MM.1S (cell line): ENCODE results near the gene CHD9NB.

Experiments used
- DNase-seq: peaks from one replicate; pipeline ENCODE4 v3.0.0-alpha.2; 2015
- H2AFZ ChIP-seq: fragments of 300-600 bp; sonication (generic); 2 replicates; pipeline ENCODE4 v1.6.0; 2016; ENCODE audit warnings: antibody characterized with exemption, low read length
- H3F3A ChIP-seq: fragments of 300-600 bp; sonication (generic); 2 replicates; pipeline ENCODE4 v1.6.1; 2016; ENCODE audit warnings: mild to moderate bottlenecking, antibody characterized with exemption, low read length, moderate library complexity, mixed read lengths; ENCODE audit not compliant: insufficient read depth
- H3K27ac ChIP-seq: fragments of 300-600 bp; sonication (generic); 2 replicates; pipeline ENCODE4 v1.5.1; 2016; ENCODE audit warnings: mild to moderate bottlenecking, low read length
- H3K27me3 ChIP-seq: fragments of 300-600 bp; sonication (generic); replicated peaks from 2 replicates; pipeline ENCODE4 v1.6.0; 2016; ENCODE audit warnings: low read length; ENCODE audit not compliant: insufficient read depth
- H3K36me3 ChIP-seq: fragments of 300-600 bp; sonication (generic); replicated peaks from 2 replicates; pipeline ENCODE4 v1.6.1; 2016; ENCODE audit warnings: mild to moderate bottlenecking, low read length, mixed read lengths; ENCODE audit not compliant: insufficient read depth
- H3K4me1 ChIP-seq: fragments of 300-600 bp; sonication (generic); 2 replicates; pipeline ENCODE4 v1.6.1; 2016; ENCODE audit warnings: low read length, mixed read lengths
- H3K4me2 ChIP-seq: fragments of 300-600 bp; sonication (generic); 2 replicates; pipeline ENCODE4 v1.6.0; 2016; ENCODE audit warnings: low read depth, low read length
- H3K4me3 ChIP-seq: fragments of 300-600 bp; sonication (generic); 2 replicates; pipeline ENCODE4 v1.5.1; 2016; ENCODE audit warnings: low read length, mixed read lengths
- H3K79me2 ChIP-seq: fragments of 300-600 bp; sonication (generic); 2 replicates; pipeline ENCODE4 v1.6.1; 2016; ENCODE audit warnings: mixed run types, low read length, mixed read lengths
- H3K9ac ChIP-seq: fragments of 300-600 bp; sonication (generic); 2 replicates; pipeline ENCODE4 v1.6.1; 2016; ENCODE audit warnings: low read length, mixed read lengths
- H3K9me2 ChIP-seq: fragments of 300-600 bp; sonication (generic); replicated peaks from 2 replicates; pipeline ENCODE4 v1.6.1; 2016; ENCODE audit warnings: mild to moderate bottlenecking, low read length, mixed read lengths; ENCODE audit not compliant: insufficient read depth
- H3K9me3 ChIP-seq: fragments of 300-600 bp; sonication (generic); replicated peaks from 2 replicates; pipeline ENCODE4 v1.6.1; 2016; ENCODE audit warnings: mild to moderate bottlenecking, low read length, mixed read lengths; ENCODE audit not compliant: insufficient read depth
- H4K20me1 ChIP-seq: fragments of 300-600 bp; sonication (generic); 2 replicates; pipeline ENCODE4 v1.6.1; 2016; ENCODE audit warnings: mild to moderate bottlenecking, low read length, moderate library complexity, mixed read lengths; ENCODE audit not compliant: insufficient read depth
- EZH2 ChIP-seq: fragments of 300-600 bp; sonication (generic); optimal IDR thresholded peaks from 2 replicates; pipeline ENCODE3; 2017; ENCODE audit warnings: low read depth, mild to moderate bottlenecking, antibody characterized with exemption, low read length, mixed read lengths
- EZH2phosphoT487 ChIP-seq: fragments of 300-600 bp; sonication (generic); IDR thresholded peaks from 2 replicates; pipeline ENCODE4 v1.6.1; 2018; ENCODE audit warnings: antibody characterized with exemption, low read length
- TF ChIP-seq, protein P1 (sequence below): fragments of 300-600 bp; sonication (generic); IDR thresholded peaks from 2 replicates; pipeline ENCODE4 v1.5.1; 2016; ENCODE audit warnings: antibody characterized with exemption, low read length, mixed read lengths

Gene CHD9NB

DNA sequence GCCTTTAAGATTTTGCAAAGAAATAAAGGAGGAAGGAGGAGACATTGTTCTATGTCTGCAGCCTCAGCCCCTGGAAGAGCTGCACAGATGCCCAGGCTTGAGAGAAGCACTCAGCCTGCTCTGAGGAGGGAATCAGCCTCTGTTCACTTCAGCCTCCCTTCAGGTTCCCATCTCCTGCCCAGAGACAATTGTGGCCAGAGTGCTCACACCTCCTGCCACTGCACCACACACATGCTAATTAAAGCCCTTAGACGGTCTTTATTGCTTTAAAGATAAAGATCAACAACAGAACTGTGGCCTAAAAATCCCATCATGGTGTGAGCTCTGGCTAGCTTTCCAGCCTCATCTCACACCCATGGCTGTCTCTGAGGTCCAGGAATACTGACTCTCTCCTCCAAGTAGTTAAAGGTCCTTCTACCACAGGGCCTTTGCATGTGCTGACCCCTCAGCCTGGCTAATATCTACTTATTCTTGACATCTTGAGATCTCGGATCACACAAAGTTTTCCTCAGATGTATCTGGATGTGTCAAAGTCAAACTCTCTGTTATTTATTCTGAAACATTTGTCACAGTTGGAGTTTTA, 33.8 kb downstream of the CHD9NB start:
- Histone ChIP-seq H3K27ac (no peak overlapping the region), H4K20me1 (no peaks in the 10 kb centered on the region), H3F3A (no peaks in the 10 kb centered on the region), H2AFZ (no peak overlapping the region), H3K9me2 (no peaks in the 10 kb centered on the region), H3K9ac (no peak overlapping the region), H3K79me2 (no peaks in the 10 kb centered on the region), H3K4me2 (no peak overlapping the region), H3K4me3 (no peak overlapping the region), H3K4me1 (no peaks in the 10 kb centered on the region), H3K36me3 (no peaks in the 10 kb centered on the region), H3K27me3 (no peaks in the 10 kb centered on the region), H3K9me3 (no peaks in the 10 kb centered on the region)
- TF ChIP-seq EZH2: no peak
- TF ChIP-seq, protein P1, sequence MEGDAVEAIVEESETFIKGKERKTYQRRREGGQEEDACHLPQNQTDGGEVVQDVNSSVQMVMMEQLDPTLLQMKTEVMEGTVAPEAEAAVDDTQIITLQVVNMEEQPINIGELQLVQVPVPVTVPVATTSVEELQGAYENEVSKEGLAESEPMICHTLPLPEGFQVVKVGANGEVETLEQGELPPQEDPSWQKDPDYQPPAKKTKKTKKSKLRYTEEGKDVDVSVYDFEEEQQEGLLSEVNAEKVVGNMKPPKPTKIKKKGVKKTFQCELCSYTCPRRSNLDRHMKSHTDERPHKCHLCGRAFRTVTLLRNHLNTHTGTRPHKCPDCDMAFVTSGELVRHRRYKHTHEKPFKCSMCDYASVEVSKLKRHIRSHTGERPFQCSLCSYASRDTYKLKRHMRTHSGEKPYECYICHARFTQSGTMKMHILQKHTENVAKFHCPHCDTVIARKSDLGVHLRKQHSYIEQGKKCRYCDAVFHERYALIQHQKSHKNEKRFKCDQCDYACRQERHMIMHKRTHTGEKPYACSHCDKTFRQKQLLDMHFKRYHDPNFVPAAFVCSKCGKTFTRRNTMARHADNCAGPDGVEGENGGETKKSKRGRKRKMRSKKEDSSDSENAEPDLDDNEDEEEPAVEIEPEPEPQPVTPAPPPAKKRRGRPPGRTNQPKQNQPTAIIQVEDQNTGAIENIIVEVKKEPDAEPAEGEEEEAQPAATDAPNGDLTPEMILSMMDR: no peak
- TF ChIP-seq EZH2phosphoT487: no peak
- no peak for DNase-seq

DNA sequence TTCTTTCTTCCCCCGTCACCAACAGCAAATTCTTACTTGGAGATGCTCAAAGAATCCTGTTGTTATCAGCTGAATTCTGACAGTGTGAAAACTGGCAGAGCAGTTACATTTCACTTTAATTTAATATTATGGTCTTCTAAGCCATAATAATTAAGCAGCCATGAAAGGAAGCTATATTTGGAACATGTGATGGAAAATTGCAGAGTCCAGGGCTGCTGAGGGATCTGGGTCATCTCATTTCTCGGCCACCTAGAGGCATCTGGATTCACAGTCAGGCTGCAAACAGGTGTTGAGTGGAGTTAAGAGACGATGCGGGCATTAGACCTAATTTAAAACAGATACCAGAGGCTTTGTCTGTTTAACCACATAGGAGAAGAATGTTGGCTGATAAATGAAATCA, 38.4 kb downstream of the CHD9NB start:
- no peak for TF ChIP-seq EZH2
- no peak for TF ChIP-seq EZH2phosphoT487
- TF ChIP-seq, protein P1: no peak
- Histone ChIP-seq H3K9me3 (no peaks in the 10 kb centered on the region), H3K4me3 (no peak overlapping the region), H3F3A (no peaks in the 10 kb centered on the region), H3K9me2 (no peaks in the 10 kb centered on the region), H2AFZ (no peak overlapping the region), H3K27me3 (no peaks in the 10 kb centered on the region), H4K20me1 (no peaks in the 10 kb centered on the region), H3K4me1 (no peaks in the 10 kb centered on the region), H3K27ac (no peak overlapping the region), H3K4me2 (no peak overlapping the region), H3K79me2 (no peaks in the 10 kb centered on the region), H3K36me3 (no peaks in the 10 kb centered on the region), H3K9ac (no peak overlapping the region)
- no peak for DNase-seq

DNA sequence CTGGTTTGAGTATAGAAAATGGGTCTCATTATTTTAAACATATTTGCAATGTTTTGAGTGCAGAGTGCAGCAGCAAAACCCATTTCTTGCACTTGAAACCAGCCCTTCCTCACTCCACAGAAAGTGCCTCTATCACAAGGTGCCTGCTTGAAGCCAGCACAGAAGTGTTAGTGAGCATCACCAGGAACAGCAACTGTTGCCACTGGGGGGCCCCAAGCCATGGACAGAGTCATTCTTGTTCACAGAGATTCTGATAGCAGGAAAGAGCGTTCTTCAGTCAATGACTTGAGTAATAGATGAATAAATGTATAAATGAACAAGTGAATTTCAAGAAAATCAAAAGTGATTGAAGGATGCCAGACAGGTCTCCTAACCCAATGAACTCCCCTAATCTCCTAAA, 45.6 kb downstream of the CHD9NB start:
- H3K36me3 ChIP-seq: no peaks in the 10 kb centered on the region
- H3K27me3 ChIP-seq: no peaks in the 10 kb centered on the region
- no peaks in the 10 kb centered on the region for H3K79me2 ChIP-seq
- H2AFZ ChIP-seq: no peak overlapping the region
- H3F3A ChIP-seq: no peaks in the 10 kb centered on the region
- no peak for DNase-seq
- no peaks in the 10 kb centered on the region for H4K20me1 ChIP-seq
- H3K9me3 ChIP-seq: no peaks in the 10 kb centered on the region
- no peak overlapping the region for H3K27ac ChIP-seq
- H3K4me3 ChIP-seq: no peak overlapping the region
- no peak overlapping the region for H3K4me2 ChIP-seq
- H3K4me1 ChIP-seq: no peaks in the 10 kb centered on the region
- no peak overlapping the region for H3K9ac ChIP-seq
- no peak for TF ChIP-seq EZH2
- no peak for TF ChIP-seq EZH2phosphoT487
- TF ChIP-seq, protein P1: no peak
- H3K9me2 ChIP-seq: no peaks in the 10 kb centered on the region
